GM19468 (cell line): ENCODE data around the gene LRRC72.
"Not testable (repeated sequence)": the region's sequence is repeated elsewhere in the genome, so short reads cannot be mapped to it uniquely, and the experiment has no call there.

ENCODE experiments used
- ATAC-seq: cut with Tn5 transposase; IDR thresholded peaks from one replicate; pipeline ENCODE4 v1.9.1; 2021; ENCODE audit warnings: mild to moderate bottlenecking, moderate library complexity, moderate number of reproducible peaks; ENCODE audit not compliant: unreplicated experiment; ENCODE audit errors: extremely low read depth

The LRRC72 gene

DNA sequence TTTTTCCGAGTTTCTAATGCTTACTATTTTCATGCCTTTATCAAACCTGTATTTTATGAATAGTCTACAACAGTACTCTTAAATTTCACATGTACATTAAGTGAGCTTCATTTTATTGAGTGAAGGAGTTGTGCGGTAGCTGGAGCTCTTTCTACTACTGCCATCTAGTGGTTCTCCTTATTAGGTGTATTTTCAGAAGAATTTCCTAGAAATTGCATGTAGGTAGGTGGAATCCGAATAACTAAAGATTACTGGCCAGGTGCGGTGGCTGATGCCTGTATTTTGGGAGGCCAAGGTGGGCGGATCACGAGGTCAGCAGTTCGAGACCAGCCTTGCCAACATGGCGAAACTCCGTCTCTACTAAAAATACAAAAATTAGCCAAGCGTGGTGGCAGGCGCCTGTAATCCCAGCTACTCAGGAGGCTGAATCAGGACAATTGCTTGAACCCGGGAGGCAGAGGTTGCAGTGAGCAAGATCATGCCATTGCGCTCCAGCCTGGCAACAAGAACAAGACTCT lies 38.3 kb downstream of the LRRC72 start:
- no peak for ATAC-seq

DNA sequence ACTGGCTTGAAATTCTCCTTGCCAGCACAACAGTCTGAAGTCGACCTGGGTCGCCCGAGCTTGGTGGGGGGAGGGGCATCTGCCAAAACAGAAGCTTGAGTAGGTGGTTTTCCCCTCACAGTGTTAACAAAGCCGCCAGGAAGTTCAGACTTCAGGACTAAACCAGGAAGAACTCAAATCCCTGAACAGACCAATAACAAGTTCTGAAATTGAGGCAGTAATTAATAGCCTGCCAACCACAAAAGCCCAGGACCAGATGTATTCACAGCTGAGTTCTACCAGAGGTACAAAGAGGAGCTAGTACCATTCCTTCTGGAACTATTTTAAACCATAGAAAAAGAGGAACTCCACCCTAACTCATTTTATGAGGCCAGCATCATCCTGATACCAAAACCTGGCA lies 45.3 kb downstream of the LRRC72 start:
- no peak for ATAC-seq

DNA sequence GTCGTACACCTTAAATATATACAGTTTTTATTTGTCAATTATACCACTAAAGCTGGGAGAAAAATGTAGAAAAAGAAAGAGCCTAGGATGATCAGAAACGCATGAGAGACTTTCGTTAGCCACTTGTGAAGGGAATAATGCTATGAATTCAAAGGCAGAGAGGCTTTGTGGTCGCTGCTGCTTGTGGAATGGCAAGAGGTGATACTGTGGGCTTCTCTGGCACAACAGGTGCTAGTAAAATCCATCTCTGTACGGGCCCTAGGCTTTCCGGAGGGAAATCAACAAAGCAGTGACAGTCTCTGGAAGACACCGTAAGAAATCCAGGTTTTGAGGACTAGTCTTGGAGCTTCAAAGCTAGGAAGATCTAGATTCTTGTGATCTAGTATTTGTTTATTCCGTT lies 52.6 kb downstream of the LRRC72 start:
- no peak for ATAC-seq

DNA sequence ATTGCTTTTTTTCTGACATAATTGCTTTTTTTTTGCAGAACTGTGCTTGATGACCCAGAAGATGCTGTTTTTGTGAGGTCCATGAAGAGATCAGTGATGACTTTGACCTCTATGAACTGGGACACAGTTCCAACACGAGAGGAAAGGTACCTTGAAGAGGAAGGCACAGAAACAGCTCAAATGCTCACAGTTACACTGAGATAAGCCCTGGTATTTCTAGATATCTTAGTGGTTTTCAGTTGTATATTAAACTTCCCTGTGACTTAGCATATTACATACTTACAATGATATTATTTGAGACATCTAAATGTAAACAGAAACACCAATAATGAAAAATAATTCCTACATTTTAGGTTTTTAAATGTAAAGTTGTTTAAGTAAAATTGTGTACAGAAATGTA lies 54.7 kb downstream of the LRRC72 start:
- ATAC-seq: no peak

DNA sequence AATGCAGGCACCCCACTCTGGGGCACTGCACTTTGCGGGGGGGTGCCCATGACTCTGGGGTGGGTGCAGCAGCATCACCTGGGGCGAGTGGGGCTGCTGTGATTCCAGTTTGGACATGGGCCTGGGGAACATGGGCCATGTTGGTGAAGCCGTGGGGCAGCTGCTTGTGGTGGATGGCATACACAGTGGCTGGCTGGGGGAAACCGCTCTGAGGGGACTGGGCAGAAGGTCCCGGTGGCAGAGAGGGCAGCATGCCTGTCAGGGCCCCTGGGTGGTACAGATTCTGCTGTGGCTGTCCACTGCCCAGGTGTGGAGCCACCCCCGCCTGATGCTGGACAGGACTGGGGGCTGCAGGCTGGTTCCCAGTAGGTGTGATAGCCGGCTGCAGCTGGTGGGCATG lies 57.2 kb downstream of the LRRC72 start:
- ATAC-seq: no peak

DNA sequence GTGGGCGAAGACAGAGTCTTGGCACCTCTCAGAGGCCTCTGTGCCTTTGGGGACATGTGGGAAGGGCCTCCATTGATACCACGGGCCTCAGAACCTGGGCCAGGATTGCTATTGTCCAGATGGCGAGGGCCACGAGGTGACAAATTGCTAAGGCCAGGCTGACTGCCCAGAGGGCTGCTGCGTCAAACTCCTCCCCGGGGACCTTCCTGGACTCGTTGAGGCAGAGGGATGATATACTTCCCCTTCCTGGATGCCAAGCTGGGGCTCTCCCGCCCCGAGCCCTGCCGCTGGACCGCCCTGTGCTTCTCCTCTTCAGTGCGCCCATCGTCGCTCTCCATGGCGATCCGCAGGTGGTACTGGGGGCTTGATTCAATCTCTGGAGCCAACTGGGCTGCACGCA lies 58.9 kb downstream of the LRRC72 start:
- no peak for ATAC-seq

DNA sequence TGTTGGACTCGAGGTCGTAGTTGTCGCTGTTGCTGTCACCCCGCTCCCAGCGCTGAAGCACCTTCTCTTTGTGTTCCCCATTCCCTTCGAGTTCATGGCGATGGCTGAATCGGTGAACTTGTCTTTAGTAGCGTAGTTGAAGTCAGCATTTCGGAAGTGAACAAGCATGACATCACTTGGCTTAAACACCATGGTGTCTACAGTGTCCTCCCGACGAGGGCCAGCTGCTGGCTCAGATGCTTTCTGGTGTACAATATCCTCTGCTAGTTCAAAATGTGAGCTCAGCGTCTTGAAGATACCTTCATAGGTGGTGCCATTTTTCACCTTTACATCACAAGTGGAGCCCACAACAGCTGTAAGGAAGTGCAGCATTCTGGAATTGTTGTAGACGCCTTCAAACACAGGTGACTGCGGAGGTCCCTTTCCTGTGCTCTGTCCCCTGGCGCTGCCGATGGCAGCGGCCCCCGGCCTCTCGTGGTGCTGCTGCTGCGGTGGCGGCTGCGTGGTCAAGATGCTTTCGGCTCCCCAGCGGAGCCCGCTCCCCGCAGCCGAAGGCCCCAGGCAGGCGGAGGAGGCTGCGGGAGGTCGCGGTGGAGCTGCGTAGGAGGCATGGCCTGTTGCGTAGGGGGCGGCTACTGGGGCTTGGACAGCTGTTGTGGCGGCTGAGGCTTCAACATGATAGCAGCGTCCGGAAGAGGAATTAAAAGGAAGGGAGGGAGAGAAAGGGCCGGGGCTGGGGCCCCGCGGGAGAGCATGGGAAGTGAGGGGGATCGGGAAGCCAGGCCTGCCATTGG lies 59.7 kb downstream of the LRRC72 start:
- no peak for ATAC-seq

DNA sequence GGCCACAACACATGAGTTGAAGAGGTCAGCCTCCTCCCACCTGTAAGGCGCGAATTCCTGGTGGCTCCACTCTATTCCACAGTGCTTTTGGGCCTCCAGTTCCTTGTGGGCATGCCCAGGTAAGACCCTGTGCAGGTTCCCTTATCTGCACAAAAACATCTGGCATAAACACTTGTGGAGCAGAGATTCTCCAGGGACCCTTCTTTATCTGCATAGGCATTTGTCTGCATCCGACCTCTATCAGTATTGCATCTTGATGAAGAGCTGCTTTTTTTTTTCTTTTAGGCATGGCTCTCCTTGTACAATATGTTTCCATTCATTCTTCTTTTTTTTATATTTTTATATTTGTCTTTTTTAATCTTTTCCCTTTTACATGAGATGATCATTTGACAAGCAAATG lies 60.5 kb downstream of the LRRC72 start:
- no peak for ATAC-seq

DNA sequence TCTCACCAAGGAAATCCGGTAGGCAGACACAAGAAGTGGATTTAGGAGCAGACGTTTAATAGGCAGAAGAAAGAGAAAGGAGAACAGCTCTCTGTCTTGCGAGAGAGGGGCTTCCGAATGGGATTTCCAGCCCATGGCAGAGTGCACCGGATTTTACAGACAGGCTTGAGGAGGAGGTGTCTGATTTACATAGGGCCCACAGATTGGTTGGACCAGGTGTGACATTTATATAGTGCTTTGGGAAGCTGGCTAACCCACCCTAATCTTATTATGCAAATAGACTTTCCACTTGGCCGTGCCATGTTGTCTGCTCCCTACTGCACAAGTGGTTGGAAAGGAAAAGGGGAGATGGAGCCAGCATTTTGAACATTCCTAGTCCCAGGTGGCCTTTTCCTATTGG lies 61.2 kb downstream of the LRRC72 start:
- no peak for ATAC-seq

DNA sequence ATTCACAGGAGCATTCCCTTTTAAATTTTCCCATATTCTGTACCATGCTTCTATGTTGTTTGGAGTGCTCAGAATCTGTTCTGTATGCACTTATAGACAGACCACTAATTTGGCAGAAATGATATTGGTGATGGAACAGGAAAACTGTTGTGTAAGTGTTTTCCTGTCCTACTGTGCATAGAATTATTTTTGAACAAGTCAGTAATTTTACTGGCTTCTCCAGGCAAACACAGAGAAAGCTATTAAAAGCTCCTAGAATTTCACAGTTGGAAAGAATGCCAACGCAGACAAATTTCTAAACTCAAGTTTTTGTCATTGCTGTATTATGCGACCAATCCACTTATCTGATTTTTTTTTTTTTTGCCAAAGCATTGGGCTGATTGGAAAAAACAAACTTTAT lies 63.3 kb downstream of the LRRC72 start:
- ATAC-seq: no peak

DNA sequence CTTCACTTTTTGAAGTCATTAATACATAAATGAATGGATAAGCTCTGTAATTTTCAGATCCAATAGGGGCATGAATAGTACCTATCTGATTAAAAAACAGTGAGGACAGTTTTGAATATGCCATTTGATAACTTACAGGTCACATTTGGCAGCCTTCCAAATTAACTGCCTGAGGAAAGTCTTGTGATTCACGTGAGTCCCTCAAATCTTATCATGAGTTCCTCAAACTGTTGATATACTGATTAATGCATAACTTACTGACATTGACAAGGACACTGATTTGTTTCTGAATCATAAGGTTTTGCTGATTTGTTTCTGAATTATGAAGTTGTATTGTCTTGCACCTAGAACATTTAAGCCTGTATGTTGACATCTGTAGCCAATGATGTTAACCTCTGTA lies 63.8 kb downstream of the LRRC72 start:
- no peak for ATAC-seq

DNA sequence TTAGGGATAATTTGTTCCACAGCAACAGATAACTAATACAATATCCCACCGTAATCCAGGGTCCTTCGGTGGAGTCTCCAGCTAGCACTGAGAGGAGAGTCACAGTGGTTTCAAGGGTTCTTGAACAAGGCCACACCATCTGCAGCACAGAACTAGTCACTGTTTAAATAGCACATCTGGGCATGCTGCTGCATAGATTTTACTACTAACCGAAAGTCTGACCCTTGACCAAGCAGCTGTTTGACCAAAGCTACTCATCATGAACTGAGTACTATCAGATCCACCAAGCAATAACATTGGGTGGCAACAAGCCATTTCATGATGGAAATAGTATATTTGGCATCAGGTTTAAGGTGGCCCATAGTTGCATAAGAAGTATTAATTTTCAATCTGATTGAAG lies 65.8 kb downstream of the LRRC72 start:
- no peak for ATAC-seq

DNA sequence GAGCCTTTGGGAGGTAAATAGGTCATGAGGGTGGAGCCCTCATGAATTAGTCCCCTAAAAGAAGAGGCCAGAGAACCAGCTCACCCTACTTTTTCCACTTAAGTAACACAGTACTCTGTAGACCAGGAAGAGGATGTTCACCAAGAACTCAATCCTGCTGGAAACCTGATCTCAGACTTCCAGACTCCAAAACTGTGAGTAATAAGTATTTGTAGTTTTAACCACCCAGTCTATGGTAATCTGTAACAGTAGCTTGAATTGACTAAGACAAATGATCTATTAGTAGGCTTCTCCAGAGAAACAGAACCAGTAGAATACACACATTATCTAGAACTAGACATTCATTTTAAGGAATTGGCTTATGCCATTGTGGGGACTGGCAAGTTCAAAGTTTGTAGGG lies 67.4 kb downstream of the LRRC72 start:
- no peak for ATAC-seq

DNA sequence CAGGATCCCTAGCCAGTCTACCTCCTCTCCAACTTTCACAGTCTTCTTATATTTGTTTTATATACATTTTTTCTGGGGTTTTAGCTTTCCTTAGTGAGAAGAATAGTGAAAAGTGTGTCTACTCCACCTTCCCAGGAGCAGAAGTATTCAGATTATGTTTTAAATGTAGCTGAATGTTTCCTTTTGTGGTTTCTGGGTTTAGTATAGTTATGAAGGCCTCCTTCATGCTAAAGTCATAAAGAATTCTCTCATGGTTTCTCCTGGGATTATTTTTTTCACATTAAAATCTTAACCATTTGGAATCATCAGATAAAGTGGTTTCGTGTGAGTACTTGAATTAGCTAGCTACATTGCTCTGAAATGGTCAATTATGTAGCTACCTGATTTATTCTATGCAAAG lies 68.1 kb downstream of the LRRC72 start:
- no peak for ATAC-seq

DNA sequence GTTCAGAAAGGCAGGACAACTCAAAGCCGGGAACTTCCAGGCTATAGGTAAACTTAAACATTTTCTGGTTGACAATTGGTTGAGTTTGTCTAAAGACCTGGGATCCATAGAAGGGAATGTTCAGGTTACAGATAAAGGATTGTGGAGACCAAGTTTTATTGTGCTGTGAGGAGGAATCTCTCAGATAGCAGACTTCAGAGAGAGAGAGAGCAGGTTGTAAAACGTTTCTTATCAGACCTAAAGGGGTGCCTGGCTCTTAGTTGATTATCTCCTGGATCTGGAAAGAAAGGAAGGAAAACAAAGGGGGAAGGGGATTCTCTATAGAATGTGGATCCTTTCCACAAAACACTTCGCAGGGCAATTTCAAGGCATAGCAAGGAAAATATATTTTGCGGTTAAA lies 69.0 kb downstream of the LRRC72 start:
- not testable (repeated sequence) for ATAC-seq

DNA sequence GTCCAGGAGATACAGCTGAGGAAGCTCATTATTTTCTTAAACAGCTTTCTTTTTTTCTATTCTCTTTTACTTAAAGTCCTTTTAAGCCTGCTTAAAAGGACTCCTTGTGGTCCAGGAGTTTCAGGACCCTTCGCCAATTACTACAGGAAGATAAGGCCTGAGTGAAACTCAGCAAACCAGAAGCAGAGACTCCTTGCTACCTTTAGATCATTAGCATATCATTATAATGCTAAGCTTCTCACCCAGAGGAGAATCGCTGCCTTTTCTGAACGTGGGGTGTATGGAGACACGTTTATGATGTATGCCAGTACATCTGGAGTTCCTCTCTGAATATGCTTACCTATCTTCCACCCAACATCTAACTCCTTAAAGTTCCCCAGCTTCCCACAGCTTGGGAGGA lies 71.4 kb downstream of the LRRC72 start:
- ATAC-seq: no peak

DNA sequence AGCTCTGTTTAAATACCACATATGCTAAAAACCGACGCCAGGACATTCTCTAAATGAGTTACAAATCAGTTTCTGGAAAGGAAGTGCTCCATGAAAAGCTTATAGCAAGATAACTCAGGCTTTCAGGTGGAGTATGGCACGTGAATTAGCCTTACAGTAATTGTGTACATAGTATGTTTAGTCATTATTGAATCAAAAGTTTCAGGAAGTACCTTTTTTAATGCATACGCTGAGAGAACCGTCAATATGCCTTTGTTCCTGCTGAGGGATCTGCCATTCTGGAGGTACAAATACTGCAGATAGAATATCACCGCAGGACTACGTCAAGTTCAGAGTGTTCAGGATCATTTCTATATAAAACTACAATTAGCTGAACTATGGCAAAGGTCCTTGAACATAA lies 73.2 kb downstream of the LRRC72 start:
- no peak for ATAC-seq

DNA sequence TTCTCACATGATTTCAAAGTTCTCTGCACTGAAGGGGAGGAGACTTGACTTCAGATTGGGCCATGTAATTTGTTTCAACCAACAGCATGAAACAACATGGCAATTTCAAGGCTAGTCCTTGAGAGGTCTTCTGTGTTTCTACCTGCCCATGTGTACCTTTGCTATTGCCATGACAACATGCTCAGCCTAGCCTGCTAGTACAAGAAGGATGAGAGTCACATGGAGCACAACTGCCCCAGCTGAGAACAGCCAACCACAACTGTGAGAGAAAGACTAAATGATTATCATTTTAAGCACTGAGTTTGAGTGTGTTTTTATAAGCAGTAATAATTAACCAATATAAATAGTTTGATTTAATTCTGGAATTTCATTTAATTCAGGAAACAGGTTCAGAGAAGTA lies 77.0 kb downstream of the LRRC72 start:
- no peak for ATAC-seq

DNA sequence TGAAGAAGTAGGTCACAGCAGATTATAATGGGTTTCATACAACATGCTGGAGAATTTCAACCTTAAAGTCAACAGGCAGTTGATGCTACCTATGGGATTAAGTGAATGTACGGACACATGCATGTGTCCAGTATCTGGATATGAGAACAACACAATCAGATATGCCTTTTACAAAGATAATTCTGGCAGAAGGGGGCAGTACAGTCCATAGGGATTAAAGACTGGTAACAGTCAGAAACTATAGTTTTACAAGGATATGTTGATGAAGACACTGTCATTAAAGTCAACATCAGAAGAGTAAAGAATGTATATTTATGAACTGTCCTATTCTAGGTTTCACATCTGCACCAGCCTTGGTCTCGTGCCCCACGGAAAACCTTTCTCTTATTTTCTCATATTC lies 77.4 kb downstream of the LRRC72 start:
- ATAC-seq: no peak

DNA sequence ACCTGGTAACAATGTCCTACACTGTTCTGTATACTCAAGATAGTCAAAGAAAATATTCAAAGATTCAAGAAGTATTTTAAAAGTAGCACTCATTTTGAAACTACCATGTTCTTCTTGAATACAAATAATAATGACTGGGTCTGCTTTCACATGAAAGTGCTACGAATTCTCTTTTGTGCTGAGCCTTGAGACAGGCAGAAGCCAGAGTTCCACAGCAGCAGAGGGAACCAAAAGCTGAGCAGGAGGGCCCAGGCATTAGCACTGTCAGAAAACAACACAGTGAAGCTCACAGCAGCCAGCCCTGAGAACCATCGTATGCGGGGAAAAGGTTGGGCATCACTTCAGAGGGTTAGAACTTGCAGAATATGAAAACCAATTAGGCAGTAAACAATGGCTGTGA lies 80.1 kb downstream of the LRRC72 start:
- no peak for ATAC-seq

DNA sequence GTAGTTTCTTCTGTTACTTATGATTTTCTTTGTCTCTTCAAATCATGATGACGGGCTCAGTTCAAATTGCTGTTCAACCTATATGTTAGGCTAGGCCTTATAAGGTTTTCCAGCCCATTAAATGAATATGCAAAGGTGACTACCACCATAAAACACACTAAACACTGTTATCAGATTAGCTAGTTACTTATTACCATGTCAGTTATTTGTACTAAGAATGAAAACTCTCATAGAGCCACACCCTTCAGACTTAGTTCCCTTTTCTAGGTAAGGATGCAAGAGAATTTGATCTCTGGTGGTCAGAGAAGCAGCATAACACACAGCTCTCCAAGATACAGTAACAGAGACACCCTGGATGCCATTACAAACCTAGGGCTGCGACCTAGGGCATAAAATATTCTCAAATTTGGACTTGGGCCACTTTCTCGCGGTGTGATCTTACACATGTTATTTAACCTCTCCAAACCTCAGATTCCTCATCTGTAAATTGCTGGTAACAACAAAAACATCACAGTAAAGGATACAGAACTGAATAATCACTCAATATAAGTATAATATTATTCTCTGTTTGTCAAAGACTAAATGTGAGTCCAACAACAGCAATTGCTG lies 83.3 kb downstream of the LRRC72 start:
- peak; percentile 78 for ATAC-seq

DNA sequence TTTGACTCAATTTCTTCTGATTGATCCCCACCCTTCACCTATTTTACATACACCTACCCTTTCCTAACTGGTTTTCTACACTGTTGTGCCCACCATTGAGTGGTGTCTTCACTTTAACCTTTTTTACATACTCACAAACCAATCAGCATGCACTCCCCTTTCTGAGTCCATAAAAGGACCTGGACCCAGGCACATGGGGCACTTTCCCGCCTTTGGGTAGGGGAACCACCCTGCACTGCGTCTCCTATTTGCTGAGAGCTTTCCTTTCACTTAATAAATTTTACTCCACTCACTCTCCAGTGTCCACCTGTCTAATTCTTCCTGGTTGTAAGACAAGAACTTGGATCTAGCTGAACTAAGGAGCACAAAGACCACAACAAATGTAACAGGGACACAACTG lies 85.1 kb downstream of the LRRC72 start:
- ATAC-seq: no peak
